ENCODE measurements around the gene MAP4.
A peak's percentile ranks its signal among the peaks of the same experiment; 100 is the strongest.
"Not testable (repeated sequence)": the region's sequence is repeated elsewhere in the genome, so short reads cannot be mapped to it uniquely, and the experiment has no call there.

Gene MAP4

GRCh38 chr3:47836986-47837385 is 179.2 kb downstream of the MAP4 start:
- no peak for DNase-seq

- DNase-seq = not testable (repeated sequence)
Observed at GRCh38 chr3:47829482-47829881, 186.7 kb downstream of the MAP4 start.

GRCh38 chr3:47825590-47825989 is 190.6 kb downstream of the MAP4 start:
- DNase-seq = no peak

- DNase-seq = peak; percentile 93
Observed at GRCh38 chr3:47824541-47825473, 191.4 kb downstream of the MAP4 start.

- no peak for DNase-seq
Observed at GRCh38 chr3:47817609-47818008, 198.6 kb downstream of the MAP4 start.

GRCh38 chr3:47813551-47814177 is 202.6 kb downstream of the MAP4 start:
- no peak for DNase-seq

GRCh38 chr3:47804577-47804976 is 211.6 kb downstream of the MAP4 start:
- no peak for DNase-seq

- no peak for DNase-seq
Observed at GRCh38 chr3:47803480-47804025, 212.7 kb downstream of the MAP4 start.

GRCh38 chr3:47802734-47803479 is 213.3 kb downstream of the MAP4 start, which contains the start of gene DHX30:
TSS of gene DHX30 (plus strand) at chr3:47803138. CDS start at chr3:47810684, 7,546 bp downstream.
- DNase-seq = peak; percentile 93

Measured in islet precursor cell (in vitro differentiated cells).